Keratinocyte (primary cell): Measurements from ENCODE around the gene TGFBR1. TPM values are rescaled to one million over a fixed set of nuclear protein-coding genes. Genes with fewer than 3 reads are reported as not detected.

Experiments
- DNase-seq: peaks from one replicate; pipeline ENCODE4 v3.0.0-alpha.2; 2011; ENCODE audit warnings: low read depth, missing footprints, low spot score
- FAIRE-seq: peaks from 2 replicates; lab custom pipeline; 2011; peaks lifted over from hg19 to GRCh38; lab: Jason Lieb, UNC
- H2AFZ ChIP-seq: 2 replicates; pipeline ENCODE4 v1.6.0; 2012; ENCODE audit warnings: low read length, control low read depth, inconsistent platforms; ENCODE audit not compliant: control insufficient read depth
- H3K27ac ChIP-seq: 2 replicates; pipeline ENCODE4 v1.5.1; 2011; ENCODE audit warnings: low read length; ENCODE audit not compliant: control insufficient read depth, insufficient read depth
- H3K27me3 ChIP-seq: 3 replicates; pipeline ENCODE4 v1.6.0; 2011; ENCODE audit warnings: low read length; ENCODE audit not compliant: control insufficient read depth, insufficient read depth; ENCODE audit errors: extremely low read depth
- H3K36me3 ChIP-seq, 2 experiments: 2 replicates in 1 of 2; 3 replicates in 1 of 2; pipeline ENCODE4 v1.5.1; 2011; ENCODE audit warnings: low read length in 2 of 2, mild to moderate bottlenecking in 1 of 2; ENCODE audit not compliant: control insufficient read depth in 2 of 2, insufficient read depth in 2 of 2; ENCODE audit errors: extremely low read depth in 1 of 2
- H3K4me1 ChIP-seq: 3 replicates; pipeline ENCODE4 v1.5.1; 2011; ENCODE audit warnings: low read length; ENCODE audit not compliant: control insufficient read depth, insufficient read depth; ENCODE audit errors: extremely low read depth
- H3K4me2 ChIP-seq: 3 replicates; pipeline ENCODE4 v1.6.0; 2011; ENCODE audit warnings: low read depth, low read length; ENCODE audit not compliant: control insufficient read depth, insufficient read depth; ENCODE audit errors: extremely low read depth
- H3K4me3 ChIP-seq, 3 experiments: fragments of 200-600 bp in 1 of 3; sonication (generic) in 1 of 3; 2 replicates in 2 of 3; 3 replicates in 1 of 3; pipeline ENCODE4 v1.5.1; 2011 to 2016; ENCODE audit warnings: low read length in 3 of 3, mild to moderate bottlenecking in 3 of 3, control low read depth in 2 of 3, inconsistent platforms in 1 of 3, low read depth in 1 of 3, mixed read lengths in 1 of 3, mixed run types in 1 of 3, moderate library complexity in 1 of 3; ENCODE audit not compliant: control insufficient read depth in 2 of 3, insufficient read depth in 2 of 3; ENCODE audit errors: extremely low read depth in 1 of 3
- H3K79me2 ChIP-seq: 2 replicates; pipeline ENCODE4 v1.6.0; 2012; ENCODE audit warnings: low read length; ENCODE audit not compliant: control insufficient read depth, insufficient read depth
- H3K9ac ChIP-seq: 3 replicates; pipeline ENCODE4 v1.6.0; 2011; ENCODE audit warnings: low read length; ENCODE audit not compliant: control insufficient read depth, insufficient read depth; ENCODE audit errors: extremely low read depth
- H3K9me1 ChIP-seq: 3 replicates; pipeline ENCODE4 v1.6.0; 2011; ENCODE audit warnings: low read length; ENCODE audit not compliant: control insufficient read depth, insufficient read depth; ENCODE audit errors: extremely low read depth
- H3K9me3 ChIP-seq: 2 replicates; pipeline ENCODE4 v1.5.1; 2012; ENCODE audit warnings: low read depth, low read length; ENCODE audit not compliant: control insufficient read depth
- H4K20me1 ChIP-seq: 3 replicates; pipeline ENCODE4 v1.6.0; 2011; ENCODE audit warnings: low read length; ENCODE audit not compliant: control insufficient read depth, insufficient read depth; ENCODE audit errors: extremely low read depth
- EZH2 ChIP-seq: IDR thresholded peaks from one replicate; pipeline ENCODE4 v1.6.1; 2012; ENCODE audit warnings: inconsistent platforms, mild to moderate bottlenecking, low read length, moderate library complexity
- dilution Hi-C: fragments of 300-500 bp; cut with MboI; formaldehyde crosslinking; loops from one replicate; pipeline ENCODE4 v1.7.0; 2020; ENCODE audit warnings: low sequenced_read_pairs; ENCODE audit not compliant: extremely low pct_ligation_motif_present
- polyA plus RNA-seq, 5 experiments: library from polyadenylated mRNA; depleted of rRNA in 3 of 5; stranded (reverse) in 3 of 5; stranded (forward) in 1 of 5; unstranded in 1 of 5; fragments of >200 nt; gene quantifications; 1 replicate in 1 of 5; 2 replicates in 3 of 5; 3 replicates in 1 of 5; pipeline versions ENCODE4 v1.2.1 to v1.2.3, GENCODE V29; 2011 to 2012; ENCODE audit warnings: missing spikeins in 2 of 5, low read depth in 1 of 5, low replicate concordance in 1 of 5
- TF ChIP-seq, protein P1 (sequence below), 3 experiments: IDR thresholded peaks in 1 of 3; conservative IDR thresholded peaks in 1 of 3; optimal IDR thresholded peaks in 1 of 3; 2 replicates in 2 of 3; 3 replicates in 1 of 3; pipeline versions ENCODE3 to v1.5.1; 2011; ENCODE audit warnings: low read length in 3 of 3, mild to moderate bottlenecking in 3 of 3, moderate library complexity in 2 of 3, control low read depth in 1 of 3, inconsistent platforms in 1 of 3; ENCODE audit not compliant: insufficient read depth in 2 of 3; ENCODE audit errors: extremely low read depth in 1 of 3

TGFBR1 gene
- polyA plus RNA-seq, 1 donor (not counting 4 experiments of a cell fraction or from before 2014, with no cell fraction given): 55.0 TPM

DNA sequence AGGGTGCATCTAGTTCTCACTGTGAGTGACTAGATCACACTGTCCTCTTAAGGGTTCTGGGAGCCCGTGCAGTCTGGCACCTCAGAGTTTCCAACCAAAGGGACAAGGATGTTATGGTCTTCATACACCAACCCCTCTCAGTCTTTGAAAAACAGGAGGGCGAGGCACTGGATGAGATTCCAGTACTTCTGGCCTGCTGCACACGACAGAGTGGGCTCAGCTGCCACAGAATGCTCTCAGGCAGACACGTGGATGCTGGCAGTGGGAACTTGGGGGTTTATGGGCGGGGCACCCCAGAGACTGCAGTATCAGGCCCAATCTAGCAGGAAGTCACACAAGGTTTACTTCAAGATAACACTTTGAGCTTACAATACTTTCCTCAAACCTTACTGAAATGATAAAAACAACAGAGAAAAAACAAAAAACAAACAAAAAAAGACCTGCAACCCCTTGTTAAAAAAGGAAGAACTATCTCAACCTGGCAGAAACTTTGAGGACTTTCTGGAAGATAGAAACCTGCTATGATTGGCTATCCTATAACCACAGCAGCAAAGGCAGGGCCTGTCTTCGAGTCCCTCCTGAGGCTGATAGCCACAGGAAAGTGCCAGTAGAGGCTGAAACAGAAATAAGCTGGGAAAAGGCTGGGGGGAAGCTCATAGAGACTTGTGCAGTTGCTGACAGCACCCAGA is 28.3 kb upstream of the TGFBR1 start:
- dilution Hi-C loops: no loop called here
- no peak overlapping the region for H3K9ac ChIP-seq
- H3K4me1 ChIP-seq: no peaks in the 10 kb centered on the region
- FAIRE-seq (no peak), DNase-seq (no peak)
- H3K79me2 ChIP-seq: no peaks in the 10 kb centered on the region
- no peak overlapping the region for H3K4me3 ChIP-seq
- H4K20me1 ChIP-seq: no peaks in the 10 kb centered on the region
- H2AFZ ChIP-seq: no peak overlapping the region
- no peak for TF ChIP-seq EZH2
- TF ChIP-seq, protein P1, sequence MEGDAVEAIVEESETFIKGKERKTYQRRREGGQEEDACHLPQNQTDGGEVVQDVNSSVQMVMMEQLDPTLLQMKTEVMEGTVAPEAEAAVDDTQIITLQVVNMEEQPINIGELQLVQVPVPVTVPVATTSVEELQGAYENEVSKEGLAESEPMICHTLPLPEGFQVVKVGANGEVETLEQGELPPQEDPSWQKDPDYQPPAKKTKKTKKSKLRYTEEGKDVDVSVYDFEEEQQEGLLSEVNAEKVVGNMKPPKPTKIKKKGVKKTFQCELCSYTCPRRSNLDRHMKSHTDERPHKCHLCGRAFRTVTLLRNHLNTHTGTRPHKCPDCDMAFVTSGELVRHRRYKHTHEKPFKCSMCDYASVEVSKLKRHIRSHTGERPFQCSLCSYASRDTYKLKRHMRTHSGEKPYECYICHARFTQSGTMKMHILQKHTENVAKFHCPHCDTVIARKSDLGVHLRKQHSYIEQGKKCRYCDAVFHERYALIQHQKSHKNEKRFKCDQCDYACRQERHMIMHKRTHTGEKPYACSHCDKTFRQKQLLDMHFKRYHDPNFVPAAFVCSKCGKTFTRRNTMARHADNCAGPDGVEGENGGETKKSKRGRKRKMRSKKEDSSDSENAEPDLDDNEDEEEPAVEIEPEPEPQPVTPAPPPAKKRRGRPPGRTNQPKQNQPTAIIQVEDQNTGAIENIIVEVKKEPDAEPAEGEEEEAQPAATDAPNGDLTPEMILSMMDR (optimal IDR thresholded peaks at IDR 0.05 in 1 of 3, IDR thresholded peaks at IDR 0.05 in 1 of 3, conservative IDR thresholded peaks at IDR 0.05 in 1 of 3; ENCODE audit: extremely low read depth in 1 of 3, insufficient read depth in 2 of 3, low read length in 3 of 3): no peak
- no peaks in the 10 kb centered on the region for H3K36me3 ChIP-seq
- no peak overlapping the region for H3K4me2 ChIP-seq
- no peaks in the 10 kb centered on the region for H3K9me1 ChIP-seq
- H3K27ac ChIP-seq: no peak overlapping the region
- no peaks in the 10 kb centered on the region for H3K9me3 ChIP-seq
- peaks cover 2% of the 10 kb centered on the region for H3K27me3 ChIP-seq

DNA sequence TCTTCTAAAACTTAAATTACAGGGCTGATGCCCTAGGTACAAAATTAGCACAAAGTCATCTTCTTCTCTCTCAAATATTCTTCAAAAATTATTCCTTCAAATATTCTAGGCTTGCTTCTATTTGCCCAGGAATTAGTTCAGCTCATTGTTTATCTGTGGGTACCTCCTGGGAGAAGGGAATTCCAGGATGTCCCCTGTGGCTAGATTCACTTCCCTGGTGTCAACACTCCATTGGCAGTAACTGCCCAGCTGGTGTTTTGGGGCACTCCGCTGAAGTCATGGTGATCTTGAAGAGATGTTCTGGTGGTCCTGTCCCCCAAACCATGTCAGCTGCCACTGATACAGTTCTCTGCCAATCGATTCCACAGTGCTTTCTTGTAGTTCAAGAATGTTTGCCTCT is 26.2 kb upstream of the TGFBR1 start:
- dilution Hi-C loops: no loop called here

More for the DNA sequence above, 26.2 kb upstream of the TGFBR1 start:
- Histone ChIP-seq H3K79me2 (no peaks in the 10 kb centered on the region), H3K4me3 (no peak overlapping the region), H3K27ac (no peak overlapping the region), H3K27me3 (peaks cover 8% of the 10 kb centered on the region), H3K36me3 (no peaks in the 10 kb centered on the region), H3K4me1 (no peaks in the 10 kb centered on the region), H4K20me1 (no peaks in the 10 kb centered on the region), H3K9me1 (no peaks in the 10 kb centered on the region), H3K9me3 (no peaks in the 10 kb centered on the region), H3K9ac (no peak overlapping the region), H2AFZ (no peak overlapping the region), H3K4me2 (no peak overlapping the region)
- DNase-seq: no peak
- no peak for FAIRE-seq
- TF ChIP-seq EZH2: no peak
- TF ChIP-seq, protein P1 (optimal IDR thresholded peaks at IDR 0.05 in 1 of 3, IDR thresholded peaks at IDR 0.05 in 1 of 3, conservative IDR thresholded peaks at IDR 0.05 in 1 of 3; ENCODE audit: extremely low read depth in 1 of 3, insufficient read depth in 2 of 3, low read length in 3 of 3): no peak
